GM18519 (cell line): Measurements from ENCODE around the gene NFASC.

Experiments used
- ATAC-seq: cut with Tn5 transposase; IDR thresholded peaks from one replicate; pipeline ENCODE4 v1.9.1; 2021; ENCODE audit warnings: mild to moderate bottlenecking, moderate library complexity; ENCODE audit not compliant: unreplicated experiment, low FRiP score

Gene NFASC

DNA sequence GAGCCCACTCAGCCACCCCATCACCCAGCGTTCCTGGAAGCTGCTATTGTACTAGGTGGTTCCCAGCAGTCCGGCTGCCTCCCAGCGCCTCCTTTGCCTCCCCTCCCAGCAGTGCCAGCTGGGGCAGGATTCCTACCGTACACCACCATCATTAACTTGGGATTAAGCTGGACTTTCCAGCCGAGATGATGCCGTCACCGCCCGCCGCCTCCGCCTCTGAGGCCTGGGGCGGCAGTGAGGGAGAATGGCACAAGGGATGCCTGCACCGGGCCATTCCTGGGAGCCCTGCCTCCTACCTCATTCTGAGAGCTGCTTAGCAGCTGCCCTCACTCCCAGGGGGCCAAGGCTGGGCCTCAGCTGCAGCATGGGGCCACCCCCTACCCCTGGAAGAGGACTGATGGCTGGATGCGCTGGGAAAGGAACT lies 185.5 kb downstream of the NFASC start:
- no peak for ATAC-seq

DNA sequence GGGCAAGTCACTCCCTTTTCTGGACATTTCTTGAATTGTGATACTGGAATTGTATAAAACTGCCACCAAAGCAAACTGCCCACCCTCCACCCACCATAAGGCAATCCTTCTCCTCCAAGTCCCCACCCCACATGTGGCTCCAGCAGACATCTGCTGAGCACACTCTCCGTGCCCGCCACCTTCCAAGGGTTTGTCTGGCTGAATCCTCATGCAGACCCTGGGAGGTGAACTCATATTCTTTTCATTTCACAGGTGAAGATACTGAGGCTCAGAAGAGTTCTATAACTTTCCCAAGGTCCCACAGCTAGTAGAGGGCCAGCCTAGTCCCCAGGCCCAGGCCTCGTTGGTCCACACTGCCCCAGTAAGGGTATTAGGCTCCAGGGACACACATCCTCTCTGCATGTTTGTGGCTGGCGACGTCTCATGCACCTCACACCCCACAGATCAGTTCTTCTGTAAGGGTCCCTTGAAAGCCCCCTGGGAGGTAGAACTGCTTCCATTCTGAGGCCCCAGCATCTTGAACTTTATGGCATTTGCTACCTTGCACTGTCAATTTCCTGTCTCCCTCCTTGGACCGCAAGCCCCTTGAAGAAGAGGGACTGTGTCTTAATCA lies 186.4 kb downstream of the NFASC start:
- no peak for ATAC-seq

DNA sequence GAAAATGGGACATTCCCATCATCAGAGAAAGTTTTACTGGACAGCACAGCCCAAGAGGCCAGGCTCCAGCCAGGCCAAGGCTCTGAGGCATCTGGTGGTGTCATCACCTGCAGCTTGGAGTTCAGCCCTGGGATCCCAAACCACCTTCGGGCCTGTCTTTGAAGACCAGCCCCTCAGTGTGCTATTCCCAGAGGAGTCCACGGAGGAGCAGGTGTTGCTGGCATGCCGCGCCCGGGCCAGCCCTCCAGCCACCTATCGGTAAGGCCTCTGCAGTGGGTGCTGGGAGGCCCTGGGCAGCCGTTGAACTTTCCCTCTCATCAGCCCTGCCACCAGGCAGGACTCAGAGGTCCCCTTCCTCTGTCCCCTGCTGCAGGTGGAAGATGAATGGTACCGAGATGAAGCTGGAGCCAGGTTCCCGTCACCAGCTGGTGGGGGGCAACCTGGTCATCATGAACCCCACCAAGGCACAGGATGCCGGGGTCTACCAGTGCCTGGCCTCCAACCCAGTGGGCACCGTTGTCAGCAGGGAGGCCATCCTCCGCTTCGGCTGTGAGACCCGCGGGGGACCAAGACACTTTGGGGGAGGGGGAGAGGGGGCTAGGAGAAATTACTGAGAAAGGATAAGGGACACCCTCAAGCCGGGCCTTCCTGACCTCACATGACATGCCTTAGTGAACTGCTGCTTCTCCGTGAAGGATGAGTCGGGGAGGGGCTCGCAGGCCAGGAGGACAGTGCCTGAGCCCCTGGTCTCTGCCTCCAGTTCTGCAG lies 187.3 kb downstream of the NFASC start:
- no peak for ATAC-seq

DNA sequence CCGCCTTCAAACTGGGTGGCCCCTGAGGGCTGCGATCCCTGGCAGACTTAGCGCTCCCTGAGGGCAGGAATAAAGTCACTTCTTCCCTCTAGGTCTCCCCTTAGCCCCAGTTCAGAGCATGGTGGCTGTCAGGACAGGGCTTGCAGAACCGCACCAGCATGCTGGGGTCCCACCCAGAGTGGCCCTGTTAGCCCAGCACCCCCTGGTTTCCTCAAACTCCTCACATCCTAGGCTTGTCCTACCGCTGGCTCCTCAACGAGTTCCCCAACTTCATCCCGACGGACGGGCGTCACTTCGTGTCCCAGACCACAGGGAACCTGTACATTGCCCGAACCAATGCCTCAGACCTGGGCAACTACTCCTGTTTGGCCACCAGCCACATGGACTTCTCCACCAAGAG lies 188.2 kb downstream of the NFASC start:
- ATAC-seq: no peak

DNA sequence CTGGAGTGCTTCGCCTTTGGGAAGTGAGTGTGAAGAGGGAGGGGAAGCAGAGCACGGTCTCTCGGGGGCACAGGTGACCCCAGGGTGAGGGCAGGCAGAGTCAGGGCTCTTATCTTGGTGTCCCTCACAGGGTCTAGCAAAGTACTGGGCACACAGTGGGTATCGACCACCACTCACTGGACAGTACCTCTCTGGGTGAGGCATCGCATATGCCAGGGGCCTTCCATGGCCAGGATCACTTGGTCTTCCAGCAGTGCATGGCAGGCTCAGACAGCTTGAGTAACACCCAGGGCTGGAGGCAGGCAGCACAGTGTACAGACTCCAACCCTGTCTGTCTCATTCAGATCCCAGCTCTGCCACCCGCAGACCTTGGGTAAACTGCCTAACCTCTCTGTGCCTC lies 189.0 kb downstream of the NFASC start:
- no peak for ATAC-seq

DNA sequence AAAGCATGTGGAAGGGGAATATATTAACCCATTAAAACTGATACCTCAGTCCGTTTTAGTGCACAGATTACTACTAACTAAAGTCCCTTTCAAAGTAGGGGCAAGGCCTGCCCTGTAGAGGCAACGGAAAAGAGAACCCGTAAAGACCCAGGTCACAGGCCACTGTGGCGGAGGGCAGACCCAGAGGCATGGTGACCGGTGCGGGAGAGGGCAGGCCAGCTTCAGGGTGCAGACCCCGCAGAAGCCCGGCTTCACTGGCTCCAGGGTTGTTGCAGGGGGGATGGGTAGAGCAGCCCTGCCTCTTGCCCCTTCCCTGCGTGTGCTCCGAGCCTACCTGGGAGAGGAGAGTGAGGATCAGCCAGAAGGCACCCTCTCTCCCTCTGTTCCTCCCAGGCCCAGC lies 190.1 kb downstream of the NFASC start:
- no peak for ATAC-seq

DNA sequence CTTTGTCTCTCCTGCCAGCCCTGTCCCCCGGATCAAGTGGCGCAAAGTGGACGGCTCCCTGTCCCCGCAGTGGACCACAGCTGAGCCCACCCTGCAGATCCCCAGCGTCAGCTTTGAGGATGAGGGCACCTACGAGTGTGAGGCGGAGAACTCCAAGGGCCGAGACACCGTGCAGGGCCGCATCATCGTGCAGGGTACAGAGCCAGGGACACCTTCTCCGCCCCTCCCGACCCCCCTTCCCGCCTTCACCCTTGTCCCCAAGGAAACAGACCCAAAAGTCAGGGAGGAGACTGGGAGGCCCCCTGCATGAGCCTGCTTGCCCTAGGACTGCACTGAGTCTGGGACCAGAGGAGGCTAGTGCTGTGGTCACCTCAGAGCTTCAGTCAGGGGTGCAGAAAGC lies 190.6 kb downstream of the NFASC start:
- ATAC-seq: no peak

DNA sequence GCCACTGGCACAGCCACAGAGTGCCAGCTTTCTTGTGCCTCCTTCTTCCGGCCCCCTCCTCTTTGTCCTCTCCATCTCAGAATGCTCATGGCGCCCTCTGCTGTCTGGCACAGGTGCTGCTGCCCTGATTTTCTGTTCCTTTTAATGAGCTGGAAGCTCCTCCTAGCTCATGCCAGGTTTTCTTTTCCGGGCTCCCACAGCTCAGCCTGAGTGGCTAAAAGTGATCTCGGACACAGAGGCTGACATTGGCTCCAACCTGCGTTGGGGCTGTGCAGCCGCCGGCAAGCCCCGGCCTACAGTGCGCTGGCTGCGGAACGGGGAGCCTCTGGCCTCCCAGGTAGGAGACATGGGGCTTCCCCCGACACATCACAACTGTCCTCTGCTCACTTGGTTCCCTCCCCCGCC lies 191.0 kb downstream of the NFASC start:
- ATAC-seq: no peak

DNA sequence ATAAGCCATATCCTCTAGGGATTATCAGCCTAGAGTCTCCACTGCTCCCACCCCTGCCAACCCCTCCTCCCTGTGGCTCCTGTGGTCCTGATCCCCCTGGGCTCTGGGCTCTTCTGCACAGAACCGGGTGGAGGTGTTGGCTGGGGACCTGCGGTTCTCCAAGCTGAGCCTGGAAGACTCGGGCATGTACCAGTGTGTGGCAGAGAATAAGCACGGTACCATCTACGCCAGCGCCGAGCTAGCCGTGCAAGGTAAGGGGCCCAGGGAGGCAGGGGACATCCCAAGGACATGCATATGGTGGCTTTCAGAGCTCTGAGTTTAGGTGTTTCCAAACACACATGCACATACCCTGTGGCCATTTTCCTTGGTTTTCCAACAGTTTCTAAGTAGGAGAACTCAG lies 191.7 kb downstream of the NFASC start:
- no peak for ATAC-seq

DNA sequence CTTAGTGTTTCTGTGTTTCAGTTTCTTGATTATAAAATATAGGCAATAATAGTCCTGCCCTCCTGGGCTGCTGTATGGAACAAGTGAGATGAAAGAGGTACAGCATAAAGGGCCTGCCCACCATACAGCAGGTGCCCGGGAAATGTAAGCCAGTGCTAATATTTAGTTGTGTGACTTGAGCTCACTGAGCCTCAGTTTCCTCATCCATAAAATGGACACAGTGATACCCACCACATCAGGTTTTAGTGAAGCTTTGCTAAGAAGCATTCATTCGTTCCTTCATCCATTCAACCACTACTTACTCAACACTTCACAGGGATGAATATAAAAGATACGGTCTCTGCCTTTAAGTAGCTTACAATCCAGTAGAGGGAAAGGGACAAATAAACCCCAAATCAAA lies 192.2 kb downstream of the NFASC start:
- no peak for ATAC-seq

DNA sequence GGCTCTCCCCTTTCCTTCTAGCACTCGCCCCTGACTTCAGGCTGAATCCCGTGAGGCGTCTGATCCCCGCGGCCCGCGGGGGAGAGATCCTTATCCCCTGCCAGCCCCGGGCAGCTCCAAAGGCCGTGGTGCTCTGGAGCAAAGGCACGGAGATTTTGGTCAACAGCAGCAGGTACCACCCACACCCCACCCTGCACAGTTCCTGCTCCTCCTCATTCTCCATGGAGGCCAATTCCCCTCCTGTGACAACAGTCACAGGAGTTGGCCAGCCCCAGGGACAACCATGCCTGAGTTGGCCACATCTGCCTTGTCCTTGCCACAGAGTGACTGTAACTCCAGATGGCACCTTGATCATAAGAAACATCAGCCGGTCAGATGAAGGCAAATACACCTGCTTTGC lies 193.6 kb downstream of the NFASC start:
- no peak for ATAC-seq

DNA sequence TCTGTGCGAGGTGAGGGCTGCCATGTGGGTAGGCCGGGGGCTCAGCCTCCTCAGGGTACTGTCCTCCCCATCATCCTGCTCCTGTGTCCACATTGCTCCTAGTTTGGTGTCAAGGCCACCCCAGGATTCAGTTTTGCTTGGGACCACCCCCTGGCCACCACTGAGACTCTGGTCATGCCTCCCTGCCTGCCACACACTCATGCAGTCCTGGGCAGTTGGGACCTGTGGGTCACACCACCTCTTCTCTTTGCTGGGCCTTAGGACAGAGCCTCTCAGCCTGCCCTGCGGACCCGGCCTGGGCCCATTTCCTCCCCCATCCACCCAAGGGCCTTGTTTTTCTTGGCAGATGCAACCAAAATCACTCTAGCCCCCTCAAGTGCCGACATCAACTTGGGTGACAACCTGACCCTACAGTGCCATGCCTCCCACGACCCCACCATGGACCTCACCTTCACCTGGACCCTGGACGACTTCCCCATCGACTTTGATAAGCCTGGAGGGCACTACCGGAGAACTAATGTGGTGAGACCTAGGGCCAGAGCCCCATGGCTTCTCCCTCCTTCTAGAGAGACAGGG lies 194.2 kb downstream of the NFASC start:
- no peak for ATAC-seq

DNA sequence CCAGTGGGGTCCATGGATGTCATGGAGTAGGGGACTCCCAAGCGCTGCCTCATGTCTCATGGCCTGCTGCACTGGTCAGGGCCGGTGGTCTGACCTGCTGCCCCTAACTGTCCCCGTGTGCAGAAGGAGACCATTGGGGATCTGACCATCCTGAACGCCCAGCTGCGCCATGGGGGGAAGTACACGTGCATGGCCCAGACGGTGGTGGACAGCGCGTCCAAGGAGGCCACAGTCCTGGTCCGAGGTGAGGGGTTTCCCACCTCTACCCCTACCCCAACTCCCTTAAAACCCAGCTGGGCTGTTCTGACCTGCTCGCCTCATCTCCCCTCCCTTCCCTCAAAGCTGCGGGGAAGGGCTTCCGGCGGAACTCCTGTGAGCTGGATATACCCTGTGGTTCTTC lies 195.0 kb downstream of the NFASC start:
- no peak for ATAC-seq

DNA sequence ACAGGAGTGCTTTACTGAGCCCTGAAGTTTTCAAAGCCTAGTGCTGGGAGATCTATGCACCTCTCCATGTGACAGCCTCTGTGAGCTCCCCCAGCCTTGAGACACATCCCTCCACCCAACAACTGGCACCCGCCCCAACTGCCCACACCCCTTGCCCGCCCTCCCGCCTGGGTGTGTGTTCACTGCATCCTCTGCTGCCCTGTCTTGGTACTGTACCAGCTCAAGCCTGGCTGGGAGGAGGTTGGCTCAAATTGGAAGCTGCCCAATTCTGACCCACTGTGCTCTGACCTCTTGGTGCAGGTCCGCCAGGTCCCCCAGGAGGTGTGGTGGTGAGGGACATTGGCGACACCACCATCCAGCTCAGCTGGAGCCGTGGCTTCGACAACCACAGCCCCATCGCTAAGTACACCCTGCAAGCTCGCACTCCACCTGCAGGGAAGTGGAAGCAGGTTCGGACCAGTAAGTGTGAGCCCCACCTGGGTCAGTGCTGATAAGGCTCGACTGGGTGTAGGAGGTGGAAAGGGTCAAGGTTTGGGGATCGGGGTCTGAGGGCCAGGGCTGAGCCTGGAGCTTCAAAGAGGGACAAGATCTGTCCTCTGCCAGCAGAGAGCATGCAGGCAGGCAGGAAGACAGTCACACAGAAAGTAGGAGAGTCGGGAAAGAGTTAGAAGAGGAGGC lies 195.6 kb downstream of the NFASC start:
- no peak for ATAC-seq

DNA sequence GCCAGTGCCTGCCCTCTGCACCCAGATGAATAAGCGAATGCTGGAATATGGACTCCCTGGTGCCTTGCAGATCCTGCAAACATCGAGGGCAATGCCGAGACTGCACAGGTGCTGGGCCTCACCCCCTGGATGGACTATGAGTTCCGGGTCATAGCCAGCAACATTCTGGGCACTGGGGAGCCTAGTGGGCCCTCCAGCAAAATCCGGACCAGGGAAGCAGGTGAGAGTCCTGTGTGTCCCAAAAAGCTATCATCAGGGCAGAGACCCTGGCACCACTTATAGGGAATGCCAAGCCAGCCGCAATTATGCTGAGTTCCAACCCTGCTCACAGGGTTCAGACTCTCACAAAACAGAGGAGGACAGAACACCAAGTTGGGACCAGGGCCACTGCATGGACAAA lies 196.4 kb downstream of the NFASC start:
- ATAC-seq: no peak

DNA sequence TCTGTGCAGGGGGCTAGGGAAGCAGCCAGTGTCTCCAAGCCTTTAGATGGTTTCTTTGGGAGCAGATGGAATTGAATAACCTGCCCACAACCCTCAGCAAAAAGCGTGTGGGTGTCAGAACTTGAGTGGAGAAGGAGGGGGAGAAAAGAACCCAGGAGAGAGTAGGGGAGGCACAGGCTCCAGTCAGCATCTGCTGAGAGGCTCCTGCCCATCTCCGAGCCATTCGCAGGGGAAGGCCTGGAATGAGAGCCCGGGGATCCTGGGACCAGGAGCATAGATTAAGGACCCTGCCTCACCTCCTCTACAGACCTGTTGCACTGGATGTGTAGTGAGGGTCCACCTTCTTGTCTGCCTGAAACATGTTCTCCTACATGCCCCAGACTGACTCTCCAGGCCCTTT lies 197.3 kb downstream of the NFASC start:
- no peak for ATAC-seq

DNA sequence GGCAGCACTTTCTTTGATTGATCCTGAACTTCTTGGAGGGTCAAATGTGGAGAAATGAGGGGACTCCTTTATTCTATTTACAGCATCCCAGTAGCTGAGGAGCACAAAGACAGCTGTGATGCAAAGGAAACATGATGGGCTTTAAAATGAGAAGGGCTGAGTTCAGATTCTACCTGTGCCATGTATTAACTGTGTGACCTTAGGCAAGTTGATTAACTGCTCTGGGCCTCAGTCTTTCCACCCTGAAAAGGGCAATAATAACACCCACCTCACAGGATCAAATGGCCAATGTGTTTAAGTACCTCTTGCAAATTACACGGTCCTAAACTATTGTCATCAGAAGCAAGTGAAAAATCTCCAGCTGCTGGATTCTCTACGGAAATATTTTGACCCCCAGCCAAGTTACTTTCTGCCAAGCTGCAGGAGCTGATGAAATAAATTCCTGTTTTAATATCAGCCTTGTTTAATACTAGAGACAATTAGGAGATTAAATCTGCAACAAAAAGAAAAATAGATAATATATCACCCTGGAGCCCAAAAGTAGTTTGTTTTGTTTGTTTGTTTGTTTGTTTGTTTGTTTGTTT lies 197.9 kb downstream of the NFASC start:
- ATAC-seq: no peak

DNA sequence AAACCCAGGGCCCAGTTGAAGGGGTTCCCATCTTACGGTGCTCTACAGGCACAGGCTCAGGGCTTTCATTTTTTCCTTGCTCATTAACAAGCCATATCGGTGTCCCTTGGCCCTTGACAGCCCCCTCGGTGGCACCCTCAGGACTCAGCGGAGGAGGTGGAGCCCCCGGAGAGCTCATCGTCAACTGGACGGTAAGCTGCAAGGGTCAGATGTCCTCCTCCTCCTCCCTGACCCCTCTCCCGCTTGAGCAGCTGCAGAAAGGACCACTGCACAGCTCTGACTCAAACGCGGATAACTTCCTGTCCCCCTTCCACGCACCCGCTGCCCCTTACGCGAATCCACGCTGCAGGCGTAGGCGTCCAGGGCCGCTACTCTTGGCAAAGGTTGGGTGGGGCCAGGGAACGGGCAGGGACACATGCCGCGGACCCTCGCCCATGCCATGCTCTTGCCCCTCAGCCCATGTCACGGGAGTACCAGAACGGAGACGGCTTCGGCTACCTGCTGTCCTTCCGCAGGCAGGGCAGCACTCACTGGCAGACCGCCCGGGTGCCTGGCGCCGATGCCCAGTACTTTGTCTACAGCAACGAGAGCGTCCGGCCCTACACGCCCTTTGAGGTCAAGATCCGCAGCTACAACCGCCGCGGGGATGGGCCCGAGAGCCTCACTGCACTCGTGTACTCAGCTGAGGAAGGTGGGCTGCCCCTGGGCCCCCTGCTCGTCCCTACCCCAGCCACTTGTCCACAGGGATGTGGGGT lies 198.9 kb downstream of the NFASC start:
- no peak for ATAC-seq

DNA sequence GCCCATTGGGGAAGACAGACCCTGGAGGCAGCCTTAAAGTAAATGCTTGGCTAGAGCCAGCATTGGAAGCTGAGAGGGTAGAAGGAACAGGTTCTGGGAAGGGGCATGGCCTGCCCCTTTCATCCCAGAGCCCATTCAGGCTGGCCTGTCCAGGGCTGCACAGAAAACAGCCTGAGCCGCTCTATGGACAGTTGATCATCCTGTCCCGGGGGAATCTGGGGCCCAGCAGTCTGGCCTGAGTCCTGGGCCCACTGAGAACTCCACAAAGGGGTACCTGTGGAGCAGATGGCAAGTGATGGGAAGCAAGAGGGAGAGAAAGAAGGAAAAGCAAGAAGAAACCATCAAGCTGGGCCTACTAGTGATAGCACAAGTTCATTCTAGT lies 200.4 kb downstream of the NFASC start:
- no peak for ATAC-seq

DNA sequence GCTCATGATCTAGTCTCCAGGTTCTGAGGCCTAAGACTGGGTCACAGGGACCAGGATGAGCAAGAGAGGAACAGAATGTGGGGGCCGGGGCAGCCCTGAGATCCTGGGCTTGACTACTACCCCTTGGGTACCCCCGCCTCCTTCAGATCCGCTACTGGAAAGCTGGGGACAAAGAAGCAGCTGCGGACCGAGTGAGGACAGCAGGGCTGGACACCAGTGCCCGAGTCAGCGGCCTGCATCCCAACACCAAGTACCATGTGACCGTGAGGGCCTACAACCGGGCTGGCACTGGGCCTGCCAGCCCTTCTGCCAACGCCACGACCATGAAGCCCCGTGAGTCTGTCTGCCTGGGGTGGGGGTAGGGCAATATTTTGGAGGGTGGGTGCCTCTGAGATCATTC lies 201.1 kb downstream of the NFASC start:
- ATAC-seq: no peak

DNA sequence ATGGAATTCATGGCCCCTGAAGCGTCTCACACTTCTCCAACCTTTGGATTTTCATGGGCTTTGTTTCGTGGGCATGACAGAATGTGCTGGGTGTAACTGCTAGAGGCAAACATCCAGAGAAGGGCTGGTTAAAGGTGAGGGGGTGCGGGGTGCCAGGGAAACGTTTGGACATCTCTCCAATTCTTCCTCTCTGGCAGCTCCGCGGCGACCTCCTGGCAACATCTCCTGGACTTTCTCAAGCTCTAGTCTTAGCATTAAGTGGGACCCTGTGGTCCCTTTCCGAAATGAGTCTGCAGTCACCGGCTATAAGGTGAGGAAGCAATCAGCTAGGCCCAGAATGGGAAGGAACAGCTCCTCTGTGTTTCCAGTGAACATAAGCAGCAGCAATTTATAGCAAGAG lies 201.6 kb downstream of the NFASC start:
- no peak for ATAC-seq
